ENCODE data around the gene NTN1. TPM values are rescaled to one million over a fixed set of nuclear protein-coding genes. Genes with fewer than 3 reads are reported as not detected.

Gene NTN1
- total RNA-seq, 2 experiments from 2014 or later = 0.29 to 0.31 TPM

GRCh38 chr17:9240659-9241370, 219.5 kb downstream of the NTN1 start:
- intact Hi-C loops (cut with micrococcal nuclease) = no loop called here
- DNase-seq = no peak
- Mint-ChIP-seq H3K9me3 (peaks cover under 1% of the 10 kb centered on the region), H3K4me3 (peak overlapping the region; percentile 37), H3K27ac (no peak overlapping the region), H3K4me1 (ENCODE audit: low read depth) (peaks cover 13% of the 10 kb centered on the region), H3K36me3 (peaks cover 2% of the 10 kb centered on the region), H3K27me3 (peaks cover 1% of the 10 kb centered on the region)
- CTCF ChIA-PET = interaction anchor here (1.0 to 1.4 kb wide), 2 partner anchors 12 to 51 kb away, joined by 3 to 5 read pairs; no protein-coding TSS in a partner anchor
- POLR2A ChIA-PET = interaction anchor here (1.9 kb wide), 1 partner anchor 12 kb away, joined by 7 read pairs; no protein-coding TSS in a partner anchor

DNA sequence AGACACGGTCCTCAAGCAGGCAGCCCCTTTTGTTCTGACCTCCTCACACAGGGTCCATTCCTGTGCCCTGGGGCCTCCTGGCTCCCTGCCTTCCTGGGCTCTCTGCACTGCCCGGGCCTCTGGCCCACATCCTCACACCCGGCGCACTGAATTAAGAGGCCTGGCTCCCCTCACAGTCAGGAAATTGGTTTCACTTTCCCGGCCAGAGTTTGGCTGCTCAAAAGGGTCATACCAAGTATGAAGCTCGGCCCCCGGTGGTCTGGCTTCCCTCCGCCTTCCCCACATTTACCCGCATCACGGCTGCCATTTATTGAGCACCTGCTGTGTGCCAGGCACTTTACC, 220.0 kb downstream of the NTN1 start:
- intact Hi-C loops (cut with micrococcal nuclease) = no loop called here
- peaks cover 2% of the 10 kb centered on the region for H3K36me3 Mint-ChIP-seq
- no peaks in the 10 kb centered on the region for H3K9me3 Mint-ChIP-seq
- H3K4me1 Mint-ChIP-seq (ENCODE audit: low read depth) = peaks cover 13% of the 10 kb centered on the region
- CTCF ChIA-PET = interaction anchor here (1.4 kb wide), 1 partner anchor 51 kb away, joined by 5 read pairs; no protein-coding TSS in a partner anchor
- peaks cover 1% of the 10 kb centered on the region for H3K27me3 Mint-ChIP-seq
- H3K27ac Mint-ChIP-seq = no peak overlapping the region
- peak overlapping the region; percentile 23 for H3K4me3 Mint-ChIP-seq
- POLR2A ChIA-PET = no interaction called here
- DNase-seq = no peak

- Mint-ChIP-seq H3K27me3 (peaks cover 1% of the 10 kb centered on the region), H3K4me1 (ENCODE audit: low read depth) (peaks cover 13% of the 10 kb centered on the region), H3K9me3 (no peaks in the 10 kb centered on the region), H3K27ac (no peak overlapping the region), H3K4me3 (no peak overlapping the region), H3K36me3 (peaks cover 2% of the 10 kb centered on the region)
- POLR2A ChIA-PET = no interaction called here
- intact Hi-C loops (cut with micrococcal nuclease) = no loop called here
- CTCF ChIA-PET = no interaction called here
- DNase-seq = no peak
Observed at GRCh38 chr17:9241774-9242496, 220.6 kb downstream of the NTN1 start.

GRCh38 chr17:9242497-9242881, 221.2 kb downstream of the NTN1 start:
- intact Hi-C loops (cut with micrococcal nuclease) = no loop called here
- Mint-ChIP-seq H3K9me3 (no peaks in the 10 kb centered on the region), H3K4me1 (ENCODE audit: low read depth) (peaks cover 13% of the 10 kb centered on the region), H3K4me3 (no peak overlapping the region), H3K27me3 (peaks cover 1% of the 10 kb centered on the region), H3K36me3 (peaks cover 2% of the 10 kb centered on the region), H3K27ac (no peak overlapping the region)
- POLR2A ChIA-PET = no interaction called here
- no peak for DNase-seq
- CTCF ChIA-PET = no interaction called here

DNA sequence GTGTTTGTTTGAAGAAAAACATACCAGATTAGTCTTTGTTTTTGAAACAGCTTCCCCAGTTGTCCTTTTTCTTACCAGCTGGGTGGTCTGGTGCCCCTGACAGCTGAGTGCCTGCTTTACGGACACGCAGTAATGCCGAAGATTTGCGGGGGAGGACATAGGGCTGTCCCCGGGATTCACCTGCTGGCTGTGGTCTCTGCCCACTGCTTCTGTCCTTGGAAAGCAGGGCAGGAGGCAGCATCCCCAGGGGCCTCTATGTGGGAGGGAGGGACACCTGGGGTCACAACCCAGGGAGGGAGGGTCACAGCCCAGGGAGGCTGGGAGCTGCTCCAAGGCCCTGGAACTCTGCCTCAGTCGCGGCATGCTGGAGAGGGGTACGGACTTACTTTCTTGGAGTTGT, 221.7 kb downstream of the NTN1 start:
- POLR2A ChIA-PET = no interaction called here
- intact Hi-C loops (cut with micrococcal nuclease) = no loop called here
- H3K36me3 Mint-ChIP-seq = peaks cover 2% of the 10 kb centered on the region
- H3K27ac Mint-ChIP-seq = no peak overlapping the region
- no peaks in the 10 kb centered on the region for H3K9me3 Mint-ChIP-seq
- peaks cover 13% of the 10 kb centered on the region for H3K4me1 Mint-ChIP-seq (ENCODE audit: low read depth)
- H3K27me3 Mint-ChIP-seq = peaks cover under 1% of the 10 kb centered on the region
- CTCF ChIA-PET = no interaction called here
- no peak for DNase-seq
- H3K4me3 Mint-ChIP-seq = no peak overlapping the region

GRCh38 chr17:9244066-9245052, 223.0 kb downstream of the NTN1 start:
- H3K27ac Mint-ChIP-seq = no peak overlapping the region
- DNase-seq = no peak
- ChIA-PET POLR2A (interaction anchor here (0.6 kb wide), 1 partner anchor 24 kb away, joined by 3 read pairs; no protein-coding TSS in a partner anchor), CTCF (no interaction called here)
- H3K4me1 Mint-ChIP-seq (ENCODE audit: low read depth) = peaks cover 6% of the 10 kb centered on the region
- H3K27me3 Mint-ChIP-seq = no peaks in the 10 kb centered on the region
- intact Hi-C loops (cut with micrococcal nuclease) = no loop called here
- no peak overlapping the region for H3K4me3 Mint-ChIP-seq
- no peaks in the 10 kb centered on the region for H3K9me3 Mint-ChIP-seq
- H3K36me3 Mint-ChIP-seq = no peaks in the 10 kb centered on the region

- intact Hi-C loops (cut with micrococcal nuclease) = no loop called here
- Mint-ChIP-seq H3K27ac (no peak overlapping the region), H3K4me3 (no peak overlapping the region), H3K36me3 (no peaks in the 10 kb centered on the region), H3K4me1 (ENCODE audit: low read depth) (peaks cover 5% of the 10 kb centered on the region), H3K27me3 (no peaks in the 10 kb centered on the region), H3K9me3 (no peaks in the 10 kb centered on the region)
- no peak for DNase-seq
- POLR2A ChIA-PET = no interaction called here
- CTCF ChIA-PET = no interaction called here
Observed at GRCh38 chr17:9247401-9247938, 226.2 kb downstream of the NTN1 start.

DNA sequence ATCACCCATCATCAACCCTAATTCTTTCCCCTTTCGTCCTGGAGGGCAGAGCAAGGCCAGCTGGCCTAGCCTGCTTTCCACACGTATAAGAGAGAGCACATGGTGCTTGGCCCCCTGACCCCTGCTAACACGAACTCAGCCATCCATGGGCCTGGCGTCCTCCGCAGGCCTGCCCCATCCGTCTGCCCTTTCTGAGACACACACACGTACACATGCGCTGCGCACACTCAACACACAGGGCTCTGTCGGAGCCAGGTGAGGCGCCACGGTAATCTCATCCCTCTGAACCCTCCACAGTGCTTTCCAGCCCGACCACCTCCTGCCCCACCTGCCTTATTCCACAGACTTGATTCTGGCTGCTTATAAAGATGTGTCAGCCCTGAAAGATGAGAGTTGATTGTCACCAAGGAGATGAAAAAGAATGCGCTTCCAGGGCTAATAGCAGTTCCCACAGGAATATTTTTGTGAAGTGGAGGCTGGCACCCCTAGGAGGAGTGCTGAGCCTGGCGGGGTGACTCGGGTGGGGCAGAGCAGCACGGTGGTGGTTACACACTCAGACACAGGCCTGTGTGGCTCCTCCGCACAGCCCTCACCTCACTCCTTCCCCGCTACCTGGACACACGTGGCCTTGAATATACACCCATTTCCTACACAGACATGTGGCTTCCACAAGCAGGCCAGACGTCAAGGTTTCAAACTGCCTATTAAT, 228.1 kb downstream of the NTN1 start:
- no peak overlapping the region for H3K27ac Mint-ChIP-seq
- CTCF ChIA-PET = no interaction called here
- no peak for DNase-seq
- no peaks in the 10 kb centered on the region for H3K9me3 Mint-ChIP-seq
- POLR2A ChIA-PET = no interaction called here
- H3K27me3 Mint-ChIP-seq = no peaks in the 10 kb centered on the region
- H3K36me3 Mint-ChIP-seq = no peaks in the 10 kb centered on the region
- peaks cover 20% of the 10 kb centered on the region for H3K4me1 Mint-ChIP-seq (ENCODE audit: low read depth)
- H3K4me3 Mint-ChIP-seq = no peak overlapping the region
- intact Hi-C loops (cut with micrococcal nuclease) = no loop called here

- no peaks in the 10 kb centered on the region for H3K9me3 Mint-ChIP-seq
- peaks cover 20% of the 10 kb centered on the region for H3K4me1 Mint-ChIP-seq (ENCODE audit: low read depth)
- ChIA-PET CTCF (no interaction called here), POLR2A (no interaction called here)
- no peak overlapping the region for H3K27ac Mint-ChIP-seq
- no peaks in the 10 kb centered on the region for H3K27me3 Mint-ChIP-seq
- DNase-seq = no peak
- H3K4me3 Mint-ChIP-seq = no peak overlapping the region
- intact Hi-C loops (cut with micrococcal nuclease) = no loop called here
- no peaks in the 10 kb centered on the region for H3K36me3 Mint-ChIP-seq
Observed at GRCh38 chr17:9251273-9251672, 230.0 kb downstream of the NTN1 start.

DNA sequence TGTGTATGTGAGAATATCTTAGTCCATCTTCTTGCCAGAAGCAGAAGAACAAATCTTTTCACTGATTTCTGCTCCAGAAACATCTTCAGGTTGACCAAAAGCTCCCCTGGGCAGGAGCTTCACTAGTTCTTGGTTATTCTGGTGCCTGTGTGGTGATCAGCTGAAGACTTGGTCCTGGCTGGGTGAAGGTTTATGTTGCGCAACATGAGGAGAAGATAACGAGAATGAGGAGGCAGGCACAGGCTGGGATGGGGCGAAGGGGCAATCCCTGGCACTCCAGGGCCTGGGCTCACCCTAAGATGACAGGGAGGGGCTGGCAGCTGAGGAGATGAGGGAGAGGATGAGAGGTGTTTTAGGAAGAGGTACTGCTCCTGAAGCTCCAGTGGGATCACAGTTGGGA, 232.0 kb downstream of the NTN1 start:
- H3K36me3 Mint-ChIP-seq = no peaks in the 10 kb centered on the region
- H3K9me3 Mint-ChIP-seq = no peaks in the 10 kb centered on the region
- intact Hi-C loops (cut with micrococcal nuclease) = no loop called here
- H3K4me3 Mint-ChIP-seq = no peak overlapping the region
- ChIA-PET CTCF (interaction anchor here (1.8 kb wide), 1 partner anchor 39 kb away, joined by 5 read pairs; no protein-coding TSS in a partner anchor), POLR2A (interaction anchor here (1.1 to 1.9 kb wide), 3 partner anchors 14 to 36 kb away, joined by 4 to 12 read pairs (median 7); no protein-coding TSS in a partner anchor)
- H3K27me3 Mint-ChIP-seq = no peaks in the 10 kb centered on the region
- peaks cover 23% of the 10 kb centered on the region for H3K4me1 Mint-ChIP-seq (ENCODE audit: low read depth)
- no peak for DNase-seq
- H3K27ac Mint-ChIP-seq = peak overlapping the region; percentile 71

DNA sequence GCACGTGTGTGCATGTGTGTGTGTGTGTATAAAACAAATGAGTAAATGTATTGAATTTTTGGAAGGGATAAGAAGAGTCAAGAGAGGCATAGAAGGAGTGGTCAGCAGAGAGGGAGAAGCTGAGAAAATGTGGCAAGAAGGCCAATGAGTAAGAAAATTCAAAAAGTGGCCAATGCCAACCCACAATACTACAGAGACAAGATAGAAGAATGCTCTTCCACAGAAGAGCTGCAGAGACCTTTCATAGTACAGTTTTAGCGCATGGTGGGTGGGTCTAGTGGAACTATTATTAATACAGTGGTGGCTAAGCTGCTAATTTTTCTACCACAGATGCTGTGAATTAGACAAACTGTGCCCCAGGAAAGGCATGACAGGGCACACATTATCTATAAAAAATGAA, 233.5 kb downstream of the NTN1 start:
- DNase-seq = no peak
- H3K27me3 Mint-ChIP-seq = no peaks in the 10 kb centered on the region
- H3K36me3 Mint-ChIP-seq = no peaks in the 10 kb centered on the region
- H3K27ac Mint-ChIP-seq = no peak overlapping the region
- POLR2A ChIA-PET = no interaction called here
- H3K4me1 Mint-ChIP-seq (ENCODE audit: low read depth) = peaks cover 23% of the 10 kb centered on the region
- CTCF ChIA-PET = interaction anchor here (1.4 kb wide), 1 partner anchor 18 kb away, joined by 3 read pairs; no protein-coding TSS in a partner anchor
- H3K9me3 Mint-ChIP-seq = no peaks in the 10 kb centered on the region
- intact Hi-C loops (cut with micrococcal nuclease) = no loop called here
- no peak overlapping the region for H3K4me3 Mint-ChIP-seq

Data from activated CD4-positive, alpha-beta memory T cell treated with anti-CD3 and anti-CD28 coated beads for 36 hours (primary cell).